Ascending aorta (tissue), 2 donors: Measurements from ENCODE around the gene TTLL11. TPM values are rescaled to one million over a fixed set of nuclear protein-coding genes. Genes with fewer than 3 reads are reported as not detected.
A peak's percentile ranks its signal among the peaks of the same experiment; 100 is the strongest.
"Not testable (repeated sequence)": the region's sequence is repeated elsewhere in the genome, so short reads cannot be mapped to it uniquely, and the experiment has no call there.

Experiments
- DNase-seq, 2 donors: peaks; one replicate each; pipeline ENCODE4 v3.0.0-alpha.2; 2019; ENCODE audit warnings: low spot score in 2 of 2
- H3K27ac ChIP-seq, 2 donors: fragments of 200-600 bp; sonication (generic); one replicate each; pipeline ENCODE4 v1.5.1; 2016 to 2017; ENCODE audit warnings: mild to moderate bottlenecking in 1 of 2
- H3K27me3 ChIP-seq: fragments of 200-600 bp; sonication (generic); one replicate; pipeline ENCODE4 v1.5.1; 2017
- H3K36me3 ChIP-seq, 2 donors: fragments of 200-600 bp; sonication (generic); one replicate each; pipeline ENCODE4 v1.5.1; 2016
- H3K4me1 ChIP-seq, 2 donors: fragments of 200-600 bp; sonication (generic); one replicate each; pipeline ENCODE4 v1.5.1; 2016 to 2017; ENCODE audit warnings: mild to moderate bottlenecking in 1 of 2
- H3K4me3 ChIP-seq, 2 donors: fragments of 200-600 bp; sonication (generic); one replicate each; pipeline ENCODE4 v1.5.1; 2016 to 2017; ENCODE audit warnings: mild to moderate bottlenecking in 1 of 2
- H3K9me3 ChIP-seq, 2 donors: fragments of 200-600 bp; sonication (generic); one replicate each; pipeline ENCODE4 v1.5.1; 2016
- intact Hi-C: fragments of 100-400 bp; cut with DNase I; formaldehyde crosslinking; loops from one replicate; pipeline ENCODE4 v1.15.1; 2023
- total RNA-seq: library from RNA; depleted of rRNA; stranded (reverse); fragments of >200 nt; gene quantifications from one replicate; pipeline ENCODE4 v1.1.0, GENCODE V29; 2016
- TF ChIP-seq, protein P1 (sequence below), 3 experiments: fragments of 200-600 bp in 2 of 3; fragments of 450-650 bp in 1 of 3; sonication (generic) in 2 of 3; IDR thresholded peaks; one replicate each; pipeline ENCODE4 v1.5.1; 2016 to 2019; ENCODE audit warnings: antibody characterized with exemption in 3 of 3, mild to moderate bottlenecking in 1 of 3, moderate library complexity in 1 of 3

Gene TTLL11
- total RNA-seq, 1 donor from 2014 or later = 18.5 TPM

DNA sequence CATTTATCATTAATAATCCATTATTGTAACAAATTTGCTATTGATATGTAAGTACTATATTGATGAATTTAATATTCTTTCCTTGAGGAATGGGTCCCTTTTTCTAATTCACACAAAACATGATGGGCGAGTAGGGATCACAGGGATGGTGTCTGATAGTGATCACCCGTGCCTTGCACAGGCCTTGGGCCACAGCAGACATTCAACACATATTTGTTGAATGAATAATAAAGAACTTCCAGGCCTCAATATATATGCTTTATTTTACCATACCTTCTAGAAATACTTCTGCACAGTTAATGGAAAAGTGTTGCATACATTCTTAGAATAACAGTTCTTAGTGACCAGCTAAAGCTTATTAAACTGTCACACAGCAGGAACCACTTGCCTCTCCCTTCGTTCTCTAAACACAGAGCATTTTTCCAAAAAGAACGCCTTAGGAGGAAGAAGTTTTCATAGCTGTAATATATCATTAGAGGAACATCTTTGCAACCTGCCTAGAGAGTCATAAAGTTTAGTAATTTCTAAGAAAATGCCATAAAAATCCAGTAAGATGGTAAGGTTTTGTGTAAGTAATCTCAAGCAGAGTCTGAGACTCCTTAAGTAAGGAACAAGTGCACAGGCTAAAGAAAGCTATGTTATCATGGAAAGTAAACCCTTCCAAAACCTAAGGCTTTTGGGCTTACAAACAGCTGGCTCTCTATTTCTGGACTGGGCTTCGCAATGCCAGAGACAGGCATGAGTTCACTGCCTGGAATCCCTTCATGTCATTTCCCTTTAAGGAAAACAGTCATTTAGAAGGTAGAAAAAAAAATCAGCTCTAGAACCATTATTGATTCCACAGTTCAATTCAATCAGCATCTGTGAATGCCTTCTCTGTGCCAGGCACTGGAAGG, 17.7 kb downstream of the TTLL11 start:
- H3K27ac ChIP-seq = peak overlapping the region; percentile 91 to 97
- H3K4me3 ChIP-seq = peak overlapping the region in 1 of 2 donors; percentile 50
- H3K27me3 ChIP-seq = no peaks in the 10 kb centered on the region
- DNase-seq = peak in 1 of 2 donors; percentile 82
- H3K9me3 ChIP-seq = peaks cover 0 to 12% of the 10 kb centered on the region in 2 donors
- H3K4me1 ChIP-seq = peaks cover 10 to 35% of the 10 kb centered on the region in 2 donors
- TF ChIP-seq, protein P1, sequence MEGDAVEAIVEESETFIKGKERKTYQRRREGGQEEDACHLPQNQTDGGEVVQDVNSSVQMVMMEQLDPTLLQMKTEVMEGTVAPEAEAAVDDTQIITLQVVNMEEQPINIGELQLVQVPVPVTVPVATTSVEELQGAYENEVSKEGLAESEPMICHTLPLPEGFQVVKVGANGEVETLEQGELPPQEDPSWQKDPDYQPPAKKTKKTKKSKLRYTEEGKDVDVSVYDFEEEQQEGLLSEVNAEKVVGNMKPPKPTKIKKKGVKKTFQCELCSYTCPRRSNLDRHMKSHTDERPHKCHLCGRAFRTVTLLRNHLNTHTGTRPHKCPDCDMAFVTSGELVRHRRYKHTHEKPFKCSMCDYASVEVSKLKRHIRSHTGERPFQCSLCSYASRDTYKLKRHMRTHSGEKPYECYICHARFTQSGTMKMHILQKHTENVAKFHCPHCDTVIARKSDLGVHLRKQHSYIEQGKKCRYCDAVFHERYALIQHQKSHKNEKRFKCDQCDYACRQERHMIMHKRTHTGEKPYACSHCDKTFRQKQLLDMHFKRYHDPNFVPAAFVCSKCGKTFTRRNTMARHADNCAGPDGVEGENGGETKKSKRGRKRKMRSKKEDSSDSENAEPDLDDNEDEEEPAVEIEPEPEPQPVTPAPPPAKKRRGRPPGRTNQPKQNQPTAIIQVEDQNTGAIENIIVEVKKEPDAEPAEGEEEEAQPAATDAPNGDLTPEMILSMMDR (IDR thresholded peaks at IDR 0.05) = no peak
- H3K36me3 ChIP-seq = no peaks in the 10 kb centered on the region
- intact Hi-C loops = loop anchor here (1.0 to 5.0 kb wide), 3 partner anchors 18 to 333 kb away; partner anchors contain the start of gene TTLL11

DNA sequence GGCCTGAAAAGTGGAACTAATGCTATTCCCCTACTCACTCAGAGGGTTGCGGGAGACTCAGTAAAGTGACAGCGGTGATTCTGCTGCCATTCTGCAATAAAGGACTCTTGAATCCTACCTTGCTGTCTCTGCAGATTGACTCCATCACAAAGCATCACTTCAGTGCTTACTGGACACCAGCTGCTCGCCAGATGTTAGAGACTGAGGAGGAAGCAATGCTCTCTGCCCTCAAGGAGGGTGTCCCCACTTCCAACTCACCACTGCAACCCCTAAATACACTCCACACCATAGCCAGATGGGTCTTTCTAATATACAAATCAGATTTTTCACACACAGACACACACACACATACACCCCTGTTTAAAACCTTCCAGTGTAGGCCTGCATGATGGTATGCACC, 21.4 kb downstream of the TTLL11 start:
- Histone ChIP-seq H3K9me3 (no peaks in the 10 kb centered on the region), H3K27ac (peak overlapping the region in 1 of 2 donors; percentile 97), H3K36me3 (no peaks in the 10 kb centered on the region), H3K4me3 (no peak overlapping the region), H3K27me3 (no peaks in the 10 kb centered on the region), H3K4me1 (peaks cover 10 to 36% of the 10 kb centered on the region in 2 donors)
- TF ChIP-seq, protein P1 (IDR thresholded peaks at IDR 0.05) = no peak
- intact Hi-C loops = no loop called here
- no peak for DNase-seq

DNA sequence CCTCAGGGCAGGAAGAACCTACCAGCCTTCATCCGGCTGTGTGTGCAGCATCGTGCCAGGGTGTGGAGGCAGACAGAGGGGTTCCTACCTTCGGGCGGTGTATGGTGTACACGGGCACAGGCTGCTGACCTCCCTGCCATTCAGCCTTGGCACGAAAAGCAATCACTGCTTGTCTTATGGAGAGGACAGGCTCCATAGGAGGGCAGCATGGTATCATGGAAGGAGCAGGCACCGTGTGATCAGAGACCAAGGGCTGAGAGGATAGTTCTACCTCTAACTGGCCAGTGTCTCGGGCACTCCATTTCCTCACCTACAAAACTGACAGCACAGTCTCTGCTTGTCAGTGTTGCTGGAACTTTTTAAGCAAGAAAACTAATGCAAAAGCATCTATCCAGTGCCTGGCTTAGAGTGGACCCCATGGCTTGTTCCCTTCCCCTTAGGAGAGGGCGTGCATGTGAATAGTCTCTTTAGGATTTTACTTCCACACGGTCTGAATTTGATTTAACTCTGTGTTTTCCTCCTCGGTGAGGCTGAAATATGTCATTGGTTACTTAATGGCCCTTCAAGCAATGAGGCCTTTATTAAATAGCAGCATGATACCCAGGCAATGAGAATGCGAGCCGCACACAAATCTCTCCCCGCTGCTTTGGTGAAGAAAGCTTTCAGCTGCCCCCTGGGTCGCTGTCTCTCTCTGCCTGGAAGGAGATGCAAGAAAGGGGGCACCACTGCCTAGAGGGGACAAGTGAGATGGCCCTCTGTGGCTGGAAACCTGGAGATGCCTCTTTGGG, 22.2 kb downstream of the TTLL11 start:
- no peak for DNase-seq
- no peaks in the 10 kb centered on the region for H3K36me3 ChIP-seq

DNA sequence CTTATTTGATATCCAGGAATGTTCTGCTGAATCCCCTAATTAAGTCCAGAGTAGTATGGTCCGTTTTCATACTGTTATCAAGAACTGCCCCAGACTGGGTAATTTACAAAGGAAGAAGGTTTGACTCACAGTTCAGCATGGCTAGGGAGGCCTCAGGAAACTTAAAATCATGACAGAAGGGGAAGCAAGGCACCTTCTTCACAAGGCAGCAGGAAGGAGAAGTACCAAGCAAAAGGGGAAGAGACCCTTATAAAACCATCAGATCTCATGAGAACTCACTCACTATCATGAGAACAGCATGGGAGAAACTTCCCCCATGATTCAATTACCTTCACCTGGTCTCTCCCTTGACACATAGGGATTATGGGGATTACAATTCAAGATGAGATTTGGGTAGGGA, 26.4 kb downstream of the TTLL11 start:
- H3K4me3 ChIP-seq, H3K36me3 ChIP-seq, H3K4me1 ChIP-seq, H3K9me3 ChIP-seq, DNase-seq, H3K27me3 ChIP-seq, H3K27ac ChIP-seq, intact Hi-C loops: not testable (repeated sequence)

More for the DNA sequence above, 22.2 kb downstream of the TTLL11 start:
- TF ChIP-seq, protein P1 (IDR thresholded peaks at IDR 0.05) = peak in 1 of 3 experiments; percentile 18
- Histone ChIP-seq H3K27ac (no peak overlapping the region), H3K4me3 (no peak overlapping the region), H3K4me1 (peaks cover 10 to 31% of the 10 kb centered on the region in 2 donors), H3K9me3 (no peaks in the 10 kb centered on the region), H3K27me3 (no peaks in the 10 kb centered on the region)
- intact Hi-C loops = no loop called here

DNA sequence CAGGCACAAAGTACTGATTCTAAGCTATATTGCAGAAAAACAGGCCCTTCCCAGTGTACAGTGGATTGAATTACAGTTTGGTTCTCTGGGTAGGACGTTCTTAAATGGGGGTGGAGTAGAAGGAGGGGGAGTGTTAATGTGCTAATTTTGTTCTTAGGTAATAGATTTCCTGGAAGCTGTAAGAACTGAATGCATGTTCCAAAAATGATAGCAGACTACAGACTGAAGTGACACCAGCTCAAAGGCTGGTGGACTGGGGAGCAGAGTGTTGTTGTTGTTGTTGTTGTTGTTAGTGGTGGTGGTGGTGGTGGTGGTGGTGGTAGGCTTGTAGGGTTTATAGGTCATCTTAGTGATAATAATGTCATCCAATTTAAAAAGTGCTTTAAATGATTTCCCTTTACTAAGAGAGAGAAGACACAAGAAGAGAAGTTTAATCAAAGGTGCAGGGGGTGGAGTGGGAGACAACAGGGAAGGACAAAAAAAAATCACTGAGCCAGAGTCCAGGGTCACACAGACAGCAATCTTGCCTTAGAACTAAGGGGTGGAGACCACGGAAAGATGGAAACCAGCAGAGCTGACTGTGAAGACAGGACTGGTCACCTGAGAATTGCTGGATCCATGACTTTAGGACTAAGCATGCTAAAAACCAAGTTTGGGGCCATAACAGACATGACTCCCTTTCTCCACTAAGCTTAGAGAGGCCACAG, 27.0 kb downstream of the TTLL11 start:
- no peaks in the 10 kb centered on the region for H3K36me3 ChIP-seq
- TF ChIP-seq, protein P1 (IDR thresholded peaks at IDR 0.05) = no peak
- no peak for DNase-seq
- no peaks in the 10 kb centered on the region for H3K27me3 ChIP-seq
- intact Hi-C loops = no loop called here
- no peak overlapping the region for H3K27ac ChIP-seq
- no peak overlapping the region for H3K4me3 ChIP-seq
- no peaks in the 10 kb centered on the region for H3K9me3 ChIP-seq
- H3K4me1 ChIP-seq = peaks cover 2 to 4% of the 10 kb centered on the region in 2 donors
